PFSK-1 (cell line): ENCODE data around the gene ATG12.

ENCODE experiments used
- FOXP2 ChIP-seq: optimal IDR thresholded peaks from 2 replicates; pipeline ENCODE3; 2011; ENCODE audit warnings: borderline replicate concordance, control low read depth, inconsistent platforms; ENCODE audit not compliant: insufficient read depth; ENCODE audit errors: extremely low read length, extremely low read depth
- POLR2AphosphoS5 ChIP-seq: IDR thresholded peaks from 2 replicates; pipeline ENCODE4 v1.6.1; 2012; ENCODE audit warnings: low read depth, mild to moderate bottlenecking, control low read depth, low read length, moderate library complexity
- SIN3A ChIP-seq: IDR thresholded peaks from 2 replicates; pipeline ENCODE4 v1.6.1; 2012; ENCODE audit warnings: mild to moderate bottlenecking, low read length, moderate library complexity, borderline replicate concordance; ENCODE audit not compliant: insufficient read depth
- TAF1 ChIP-seq: IDR thresholded peaks from 2 replicates; pipeline ENCODE4 v1.6.1; 2012; ENCODE audit warnings: low read length, control low read depth, borderline replicate concordance; ENCODE audit not compliant: insufficient read depth
- TF ChIP-seq, protein P1 (sequence below), 2 experiments: IDR thresholded peaks; 2 replicates each; pipeline versions ENCODE4 v1.6.1 to v1.8.0; 2011 to 2012; ENCODE audit warnings: low read depth in 2 of 2, low read length in 2 of 2, control low read depth in 1 of 2, inconsistent platforms in 1 of 2, mild to moderate bottlenecking in 1 of 2, moderate library complexity in 1 of 2; ENCODE audit not compliant: insufficient read depth in 1 of 2

ATG12 gene

DNA sequence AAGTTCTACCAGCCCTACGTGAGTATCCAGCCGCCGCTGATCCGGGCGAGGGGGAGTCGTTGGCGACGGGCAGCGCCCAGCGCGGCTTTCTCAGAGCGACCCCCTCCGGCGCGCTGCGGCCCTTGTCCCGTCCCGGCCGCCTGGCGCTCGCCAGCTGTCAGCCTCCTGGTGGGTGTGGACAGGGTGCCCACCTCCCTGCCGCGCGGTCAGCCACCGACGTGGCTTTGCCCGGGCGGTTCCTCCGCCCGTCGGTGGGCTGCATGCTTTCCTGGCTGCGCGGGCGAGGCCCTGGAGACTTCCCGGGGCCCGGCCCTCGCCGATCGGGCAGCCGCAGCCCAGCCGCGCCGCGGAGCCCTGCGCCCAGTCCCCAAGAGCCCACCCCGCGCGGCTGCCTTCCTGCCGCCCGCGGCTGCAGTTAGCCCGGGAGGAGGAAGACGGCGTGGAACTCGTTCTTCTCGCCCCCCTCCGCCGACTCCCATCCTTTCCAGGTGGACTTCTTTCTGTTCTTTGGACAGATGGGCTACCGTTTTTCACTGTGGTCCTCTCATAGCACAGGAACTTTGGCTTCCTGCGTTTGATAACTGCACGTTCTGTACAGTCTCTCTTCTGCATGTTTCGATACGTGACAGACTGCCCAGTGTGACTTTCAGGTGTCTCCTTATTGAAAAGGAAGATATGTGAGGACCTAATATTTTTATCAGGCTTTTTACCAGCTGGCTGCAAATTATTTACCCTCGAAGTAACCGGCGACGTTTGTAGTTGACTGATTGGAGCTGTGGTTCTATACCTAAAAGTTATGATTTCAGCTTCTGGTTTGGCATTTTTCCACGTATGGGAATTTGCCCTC is 947 bp upstream of the ATG12 start:
- TF ChIP-seq POLR2AphosphoS5 (no peak), FOXP2 (peak; percentile 47)

DNA sequence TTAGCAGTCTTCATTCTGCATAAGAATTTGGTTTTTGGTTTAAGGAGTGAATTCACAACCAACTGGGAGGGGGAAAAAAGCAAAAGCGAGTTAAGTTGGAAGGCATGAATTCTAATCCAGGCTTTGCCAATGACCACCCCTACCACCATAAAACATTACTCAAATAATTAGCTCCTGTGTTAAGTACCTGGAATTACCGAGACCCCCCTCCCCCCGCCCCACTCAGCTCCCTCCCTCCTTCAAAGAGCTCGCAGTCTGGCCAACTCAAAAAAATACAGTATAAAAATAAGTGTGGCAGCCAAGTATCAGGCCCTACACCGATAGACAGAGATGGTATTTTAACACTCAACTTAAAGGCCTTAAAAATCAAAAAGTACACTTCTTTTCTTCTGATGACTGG is 492 bp downstream of the ATG12 start:
- TF ChIP-seq FOXP2, result no peak
- TF ChIP-seq POLR2AphosphoS5, result no peak
- TF ChIP-seq SIN3A, result no peak
- no peak for TF ChIP-seq TAF1
- TF ChIP-seq, protein P1, sequence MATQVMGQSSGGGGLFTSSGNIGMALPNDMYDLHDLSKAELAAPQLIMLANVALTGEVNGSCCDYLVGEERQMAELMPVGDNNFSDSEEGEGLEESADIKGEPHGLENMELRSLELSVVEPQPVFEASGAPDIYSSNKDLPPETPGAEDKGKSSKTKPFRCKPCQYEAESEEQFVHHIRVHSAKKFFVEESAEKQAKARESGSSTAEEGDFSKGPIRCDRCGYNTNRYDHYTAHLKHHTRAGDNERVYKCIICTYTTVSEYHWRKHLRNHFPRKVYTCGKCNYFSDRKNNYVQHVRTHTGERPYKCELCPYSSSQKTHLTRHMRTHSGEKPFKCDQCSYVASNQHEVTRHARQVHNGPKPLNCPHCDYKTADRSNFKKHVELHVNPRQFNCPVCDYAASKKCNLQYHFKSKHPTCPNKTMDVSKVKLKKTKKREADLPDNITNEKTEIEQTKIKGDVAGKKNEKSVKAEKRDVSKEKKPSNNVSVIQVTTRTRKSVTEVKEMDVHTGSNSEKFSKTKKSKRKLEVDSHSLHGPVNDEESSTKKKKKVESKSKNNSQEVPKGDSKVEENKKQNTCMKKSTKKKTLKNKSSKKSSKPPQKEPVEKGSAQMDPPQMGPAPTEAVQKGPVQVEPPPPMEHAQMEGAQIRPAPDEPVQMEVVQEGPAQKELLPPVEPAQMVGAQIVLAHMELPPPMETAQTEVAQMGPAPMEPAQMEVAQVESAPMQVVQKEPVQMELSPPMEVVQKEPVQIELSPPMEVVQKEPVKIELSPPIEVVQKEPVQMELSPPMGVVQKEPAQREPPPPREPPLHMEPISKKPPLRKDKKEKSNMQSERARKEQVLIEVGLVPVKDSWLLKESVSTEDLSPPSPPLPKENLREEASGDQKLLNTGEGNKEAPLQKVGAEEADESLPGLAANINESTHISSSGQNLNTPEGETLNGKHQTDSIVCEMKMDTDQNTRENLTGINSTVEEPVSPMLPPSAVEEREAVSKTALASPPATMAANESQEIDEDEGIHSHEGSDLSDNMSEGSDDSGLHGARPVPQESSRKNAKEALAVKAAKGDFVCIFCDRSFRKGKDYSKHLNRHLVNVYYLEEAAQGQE (IDR thresholded peaks at IDR 0.05; ENCODE audit: insufficient read depth in 1 of 2, low read depth in 2 of 2, low read length in 2 of 2), result no peak

DNA sequence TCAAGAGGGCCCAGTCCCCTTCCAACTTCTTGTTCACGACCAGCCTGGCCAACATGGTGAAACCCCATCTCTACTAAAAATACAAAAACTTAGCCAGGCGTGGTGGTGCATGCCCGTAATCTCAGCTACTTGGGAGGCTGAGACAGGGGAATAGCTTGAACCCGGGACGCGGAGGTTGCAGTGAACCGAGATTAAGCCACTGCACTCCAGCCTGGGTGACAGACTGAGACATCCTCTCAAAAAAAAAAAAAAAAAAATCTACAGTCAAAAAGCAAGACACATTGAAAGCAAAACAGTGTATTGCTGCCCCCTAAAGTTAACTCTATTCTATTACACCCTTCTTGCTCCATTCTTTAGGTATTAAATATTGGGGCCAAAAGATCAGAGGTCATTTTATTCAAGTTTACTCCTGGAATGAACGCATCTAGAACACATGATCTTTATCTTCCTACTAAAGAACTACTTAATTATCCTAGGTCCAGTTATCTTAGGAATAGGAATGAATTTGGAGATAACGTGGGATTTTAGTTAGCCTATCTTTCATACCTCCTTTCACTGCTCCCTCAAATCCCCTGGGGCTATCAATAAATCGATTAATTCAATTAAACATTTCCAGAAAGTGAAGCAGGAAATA is 2.4 kb downstream of the ATG12 start:
- TF ChIP-seq SIN3A (no peak), FOXP2 (no peak), POLR2AphosphoS5 (no peak), TAF1 (no peak)
- TF ChIP-seq, protein P1 (IDR thresholded peaks at IDR 0.05; ENCODE audit: insufficient read depth in 1 of 2, low read depth in 2 of 2, low read length in 2 of 2), result no peak

DNA sequence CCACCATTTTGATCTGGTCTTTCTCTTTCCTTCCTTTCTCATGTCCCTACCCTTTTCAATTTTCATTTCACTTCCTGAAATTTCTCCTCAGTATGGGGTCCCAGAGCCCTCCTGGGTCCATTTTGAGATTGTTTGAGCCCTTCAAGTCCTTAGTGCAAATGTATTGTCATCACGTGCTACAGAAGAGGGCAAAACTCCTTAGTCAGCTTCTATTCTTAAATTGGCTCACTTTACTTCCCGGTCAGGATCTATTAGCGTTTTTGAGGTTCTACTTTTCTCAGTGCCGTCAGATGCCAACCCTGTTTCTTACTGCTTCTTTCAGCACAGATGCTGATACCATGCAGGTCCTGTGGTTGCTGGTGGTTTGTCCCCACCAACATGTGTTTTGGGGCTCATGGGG is 5.9 kb downstream of the ATG12 start:
- TF ChIP-seq, protein P1 (IDR thresholded peaks at IDR 0.05; ENCODE audit: insufficient read depth in 1 of 2, low read depth in 2 of 2, low read length in 2 of 2), result no peak
- TF ChIP-seq POLR2AphosphoS5 (no peak), FOXP2 (no peak), SIN3A (no peak), TAF1 (no peak)

DNA sequence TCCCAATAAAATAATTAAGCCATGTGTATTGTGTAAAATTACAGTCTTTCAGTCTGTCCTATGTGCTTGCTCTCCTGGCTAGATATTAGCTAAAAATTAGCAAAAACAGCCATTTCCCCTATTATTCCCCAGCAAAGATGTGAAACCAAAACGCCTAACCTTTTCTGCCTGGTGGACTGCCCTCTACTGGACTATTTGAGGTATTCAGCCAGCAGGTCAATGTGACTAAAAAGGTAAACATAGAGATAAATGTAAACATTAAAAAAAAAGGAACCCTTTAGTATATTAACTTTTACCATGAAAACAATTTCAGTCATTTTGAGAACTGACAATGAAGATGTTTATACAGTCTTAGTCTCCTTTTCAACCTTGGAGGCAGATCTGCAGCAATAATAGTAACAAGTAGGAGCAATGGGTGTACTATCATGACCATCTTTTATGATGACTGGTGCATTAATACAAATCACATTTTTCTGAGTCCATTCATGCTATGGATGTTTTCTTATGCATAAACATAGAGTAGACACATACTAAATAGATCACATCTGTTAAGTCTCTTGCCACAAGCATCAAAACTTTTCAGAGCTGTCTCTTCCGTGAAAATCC is 10.1 kb downstream of the ATG12 start:
- TF ChIP-seq, protein P1 (IDR thresholded peaks at IDR 0.05; ENCODE audit: insufficient read depth in 1 of 2, low read depth in 2 of 2, low read length in 2 of 2), result no peak
- TF ChIP-seq TAF1 (no peak), FOXP2 (no peak), SIN3A (no peak), POLR2AphosphoS5 (no peak)
